ENCODE measurements around the gene ZNF225.
"Not testable (repeated sequence)": the region's sequence is repeated elsewhere in the genome, so short reads cannot be mapped to it uniquely, and the experiment has no call there.

The ZNF225 gene

GRCh38 chr19:44164327-44164672, 51.1 kb downstream of the ZNF225 start:
- no peak for DNase-seq

GRCh38 chr19:44164673-44165512, 51.7 kb downstream of the ZNF225 start, which contains the start of gene ZNF226:
ZNF226 (plus strand) TSS chr19:44165100; CDS start chr19:44170081, 4,981 bp downstream.
- DNase-seq = peak; percentile 72

GRCh38 chr19:44170660-44171059, 57.5 kb downstream of the ZNF225 start:
- DNase-seq = not testable (repeated sequence)

DNA sequence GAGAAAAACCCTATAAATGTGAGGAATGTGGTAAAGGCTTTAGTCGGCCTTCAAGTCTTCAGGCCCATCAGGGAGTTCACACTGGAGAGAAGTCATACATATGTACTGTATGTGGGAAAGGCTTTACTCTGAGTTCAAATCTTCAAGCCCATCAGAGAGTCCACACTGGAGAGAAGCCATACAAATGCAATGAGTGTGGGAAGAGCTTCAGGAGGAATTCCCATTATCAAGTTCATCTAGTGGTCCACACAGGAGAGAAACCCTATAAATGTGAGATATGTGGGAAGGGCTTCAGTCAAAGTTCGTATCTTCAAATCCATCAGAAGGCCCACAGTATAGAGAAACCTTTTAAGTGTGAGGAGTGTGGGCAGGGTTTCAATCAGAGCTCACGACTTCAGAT, 63.4 kb downstream of the ZNF225 start:
- no peak for DNase-seq

DNA sequence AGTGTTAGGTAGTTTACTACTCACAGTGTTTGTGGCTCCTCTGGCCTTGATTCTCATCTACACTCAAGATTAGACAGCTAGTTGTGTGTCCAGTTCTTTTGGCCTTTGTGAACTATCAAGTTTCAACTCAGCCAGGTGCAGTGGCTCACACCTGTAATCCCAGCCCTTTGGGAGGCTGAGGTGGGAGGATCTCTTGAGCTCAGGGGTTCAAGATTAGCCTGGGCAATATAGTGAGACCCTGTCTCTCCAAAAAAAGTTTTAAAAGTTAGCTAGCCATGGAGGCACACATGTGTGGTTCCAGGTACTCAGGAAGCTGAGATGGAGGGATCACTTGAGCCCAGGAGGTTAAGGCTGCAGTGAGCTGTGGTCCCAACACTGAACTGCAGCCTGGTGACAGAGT, 67.8 kb downstream of the ZNF225 start:
- DNase-seq = no peak

DNA sequence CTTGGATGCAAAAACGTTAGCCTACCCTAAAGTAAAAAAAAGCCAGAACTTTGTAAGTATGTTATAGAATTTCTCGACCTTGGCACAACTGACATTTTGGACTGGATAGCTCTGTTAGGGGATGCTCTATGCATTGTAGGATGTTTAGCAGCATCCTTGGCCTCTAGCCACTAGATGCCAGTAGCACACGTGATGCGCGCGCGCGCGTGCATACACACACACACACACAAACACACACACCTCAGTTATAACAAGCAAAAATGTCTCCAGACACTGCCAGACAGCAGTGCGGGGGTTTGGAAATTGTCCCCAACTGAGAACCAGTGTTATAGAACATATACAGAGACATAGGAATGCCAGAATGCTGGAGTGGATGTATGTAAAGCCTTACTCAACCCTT, 68.9 kb downstream of the ZNF225 start:
- DNase-seq = no peak
